B cell (primary cell): ENCODE measurements around the gene MYLK4.

Source experiments
- EZH2 ChIP-seq: IDR thresholded peaks from 2 replicates; pipeline ENCODE4 v1.6.1; 2012; ENCODE audit warnings: borderline replicate concordance, low read depth, mild to moderate bottlenecking, moderate library complexity, low read length; ENCODE audit not compliant: insufficient read depth, poor library complexity, severe bottlenecking
- TF ChIP-seq, protein P1 (sequence below): fragments of 200-600 bp; IDR thresholded peaks from one replicate; pipeline ENCODE4 v1.8.0; 2022; ENCODE audit warnings: antibody characterized with exemption, mild to moderate bottlenecking

GRCh38 chr6:2714111-2714895 is 36.4 kb downstream of the MYLK4 start:
- TF ChIP-seq, protein P1, sequence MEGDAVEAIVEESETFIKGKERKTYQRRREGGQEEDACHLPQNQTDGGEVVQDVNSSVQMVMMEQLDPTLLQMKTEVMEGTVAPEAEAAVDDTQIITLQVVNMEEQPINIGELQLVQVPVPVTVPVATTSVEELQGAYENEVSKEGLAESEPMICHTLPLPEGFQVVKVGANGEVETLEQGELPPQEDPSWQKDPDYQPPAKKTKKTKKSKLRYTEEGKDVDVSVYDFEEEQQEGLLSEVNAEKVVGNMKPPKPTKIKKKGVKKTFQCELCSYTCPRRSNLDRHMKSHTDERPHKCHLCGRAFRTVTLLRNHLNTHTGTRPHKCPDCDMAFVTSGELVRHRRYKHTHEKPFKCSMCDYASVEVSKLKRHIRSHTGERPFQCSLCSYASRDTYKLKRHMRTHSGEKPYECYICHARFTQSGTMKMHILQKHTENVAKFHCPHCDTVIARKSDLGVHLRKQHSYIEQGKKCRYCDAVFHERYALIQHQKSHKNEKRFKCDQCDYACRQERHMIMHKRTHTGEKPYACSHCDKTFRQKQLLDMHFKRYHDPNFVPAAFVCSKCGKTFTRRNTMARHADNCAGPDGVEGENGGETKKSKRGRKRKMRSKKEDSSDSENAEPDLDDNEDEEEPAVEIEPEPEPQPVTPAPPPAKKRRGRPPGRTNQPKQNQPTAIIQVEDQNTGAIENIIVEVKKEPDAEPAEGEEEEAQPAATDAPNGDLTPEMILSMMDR, result no peak
- TF ChIP-seq EZH2, result no peak
